NCI-H82 treated with DMSO at 0.1 percent for 48 hours (cell line): ENCODE data around the gene ZNF557.

ENCODE experiments used
- DNase-seq: peaks from one replicate; lab custom pipeline; 2025; ENCODE audit not compliant: unreplicated experiment; lab: John Stamatoyannopoulos, UW

Gene ZNF557

GRCh38 chr19:7124782-7125181 is 55.3 kb downstream of the ZNF557 start:
- no peak for DNase-seq

- DNase-seq = no peak
Measured at GRCh38 chr19:7125221-7125620, 55.7 kb downstream of the ZNF557 start.

GRCh38 chr19:7126132-7126531 is 56.6 kb downstream of the ZNF557 start:
- DNase-seq = no peak

GRCh38 chr19:7130043-7130442 is 60.5 kb downstream of the ZNF557 start:
- DNase-seq = no peak

GRCh38 chr19:7132054-7132453 is 62.6 kb downstream of the ZNF557 start:
- DNase-seq = no peak

- no peak for DNase-seq
Measured at GRCh38 chr19:7137120-7137519, 67.6 kb downstream of the ZNF557 start.
